SU-DHL-6 (cell line): ENCODE measurements around the gene RASAL3.

ENCODE experiments used
- H2AFZ ChIP-seq: fragments of 200-600 bp; sonication (generic); 2 replicates; pipeline ENCODE4 v1.6.1; 2014; ENCODE audit warnings: low read depth, mild to moderate bottlenecking, moderate library complexity, mixed read lengths, antibody characterized with exemption, low read length; ENCODE audit not compliant: severe bottlenecking
- H3F3A ChIP-seq: fragments of 200-600 bp; shearing (Covaris generic); 2 replicates; pipeline ENCODE4 v1.6.0; 2016; ENCODE audit warnings: antibody characterized with exemption, mild to moderate bottlenecking; ENCODE audit not compliant: insufficient read depth
- H3K27ac ChIP-seq: fragments of 200-600 bp; sonication (generic); 2 replicates; pipeline ENCODE4 v1.5.1; 2016; ENCODE audit warnings: low read depth, mild to moderate bottlenecking, low read length, moderate library complexity, mixed read lengths
- H3K27me3 ChIP-seq: fragments of 200-600 bp; sonication (generic), shearing (Covaris generic); 2 replicates; pipeline ENCODE4 v1.6.0; 2014; ENCODE audit warnings: mild to moderate bottlenecking, low read length
- H3K36me3 ChIP-seq: fragments of 200-600 bp; sonication (generic); 2 replicates; pipeline ENCODE4 v1.6.1; 2014; ENCODE audit warnings: mild to moderate bottlenecking, low read length, mixed read lengths
- H3K4me2 ChIP-seq: fragments of 300-600, 200-600 bp; shearing (Covaris generic), sonication (generic); 2 replicates; pipeline ENCODE4 v1.6.0; 2014; ENCODE audit warnings: low read length, low read depth, mild to moderate bottlenecking; ENCODE audit not compliant: poor library complexity, severe bottlenecking
- H3K4me3 ChIP-seq: fragments of 200-600 bp; sonication (generic); 2 replicates; pipeline ENCODE4 v1.5.1; 2014; ENCODE audit warnings: antibody characterized with exemption, low read length, mild to moderate bottlenecking, mixed read lengths; ENCODE audit not compliant: insufficient read depth, poor library complexity, severe bottlenecking
- H3K79me2 ChIP-seq: fragments of 200-600 bp; sonication (generic); 2 replicates; pipeline ENCODE4 v1.6.1; 2014; ENCODE audit warnings: mild to moderate bottlenecking, low read length, moderate library complexity; ENCODE audit not compliant: insufficient read depth
- H3K9ac ChIP-seq: fragments of 200-600 bp; sonication (generic); 2 replicates; pipeline ENCODE4 v1.7.0; 2014; ENCODE audit warnings: mild to moderate bottlenecking, low read length
- H3K9me2 ChIP-seq: fragments of 200-600 bp; sonication (generic); replicated peaks from 2 replicates; pipeline ENCODE4 v1.6.1; 2014; ENCODE audit warnings: low read length; ENCODE audit not compliant: insufficient read depth
- H3K9me3 ChIP-seq: fragments of 200-600 bp; sonication (generic); 2 replicates; pipeline ENCODE4 v1.6.1; 2014; ENCODE audit warnings: low read length, mixed read lengths; ENCODE audit not compliant: insufficient read depth
- H4K20me1 ChIP-seq: fragments of 200-600 bp; sonication (generic); 2 replicates; pipeline ENCODE4 v1.6.1; 2014; ENCODE audit warnings: low read depth, mild to moderate bottlenecking, antibody characterized with exemption, low read length, moderate library complexity, mixed read lengths
- EZH2phosphoT487 ChIP-seq: fragments of 200-600 bp; sonication (generic), shearing (Covaris generic); conservative IDR thresholded peaks from 2 replicates; pipeline ENCODE4 v1.6.1; 2018; ENCODE audit warnings: mild to moderate bottlenecking, antibody characterized with exemption, low read length, moderate library complexity, mixed read lengths
- TF ChIP-seq, protein P1 (sequence below): fragments of 200-600 bp; sonication (generic); IDR thresholded peaks from one replicate; pipeline ENCODE4 v1.5.1; 2017; ENCODE audit warnings: antibody characterized with exemption, mild to moderate bottlenecking, low read length, moderate library complexity; ENCODE audit not compliant: insufficient read depth, poor library complexity, severe bottlenecking

RASAL3 gene

DNA sequence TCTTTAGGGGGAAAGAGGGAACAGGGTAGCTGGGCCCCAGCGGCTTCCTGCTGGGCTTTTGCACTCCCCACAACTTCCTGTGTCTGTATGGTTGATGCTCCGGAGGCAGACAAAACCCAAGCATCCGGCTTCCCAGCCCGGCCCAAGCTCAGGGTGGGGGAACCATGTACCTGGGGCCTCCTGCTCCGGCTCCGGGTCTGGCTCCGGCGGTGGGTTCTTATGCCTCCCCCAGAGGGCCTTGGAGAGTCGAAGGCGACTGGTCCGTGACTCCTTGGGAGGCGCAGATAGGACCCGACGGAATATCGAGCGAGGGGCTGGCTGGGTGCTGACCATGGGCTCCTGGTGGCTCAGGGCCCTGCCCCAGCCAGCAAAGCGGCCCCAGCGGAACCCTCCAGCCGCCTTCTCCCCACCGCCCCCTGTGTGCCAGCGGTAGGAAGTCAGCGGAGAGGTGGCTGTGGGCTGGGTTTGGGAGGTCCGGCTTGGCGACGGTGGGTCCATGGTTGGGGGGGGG is 428 bp downstream of the RASAL3 start:
- H3K4me2 ChIP-seq: peak overlapping the region; percentile 74
- H2AFZ ChIP-seq: peak overlapping the region; percentile 60

DNA sequence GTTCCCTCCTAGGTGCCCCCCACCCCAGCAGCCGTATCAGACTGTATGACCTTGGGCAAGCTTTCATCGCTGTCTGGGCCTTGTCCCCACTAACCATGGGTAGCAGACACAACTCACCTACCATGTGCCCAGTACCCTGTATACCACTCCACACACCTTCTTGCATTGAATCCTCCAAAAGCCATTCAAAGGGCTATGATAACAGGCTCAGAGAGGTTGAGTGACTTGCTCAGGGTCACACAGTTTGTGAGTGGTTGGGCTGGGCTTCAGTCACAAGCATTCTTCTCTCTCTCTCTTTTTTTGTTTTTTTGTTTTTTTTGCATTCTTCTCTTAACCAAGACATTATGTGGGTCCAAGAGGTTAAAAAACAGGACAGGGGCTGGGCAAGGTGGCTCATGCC is 2.6 kb downstream of the RASAL3 start:
- no peak overlapping the region for H3K4me3 ChIP-seq
- no peak overlapping the region for H2AFZ ChIP-seq
- H3K9me2 ChIP-seq: no peaks in the 10 kb centered on the region
- no peaks in the 10 kb centered on the region for H3K27me3 ChIP-seq
- H3K36me3 ChIP-seq: no peaks in the 10 kb centered on the region
- H3K27ac ChIP-seq: no peak overlapping the region
- no peak overlapping the region for H3K9ac ChIP-seq
- H3F3A ChIP-seq: no peaks in the 10 kb centered on the region
- no peaks in the 10 kb centered on the region for H4K20me1 ChIP-seq
- no peak for TF ChIP-seq EZH2phosphoT487
- TF ChIP-seq, protein P1, sequence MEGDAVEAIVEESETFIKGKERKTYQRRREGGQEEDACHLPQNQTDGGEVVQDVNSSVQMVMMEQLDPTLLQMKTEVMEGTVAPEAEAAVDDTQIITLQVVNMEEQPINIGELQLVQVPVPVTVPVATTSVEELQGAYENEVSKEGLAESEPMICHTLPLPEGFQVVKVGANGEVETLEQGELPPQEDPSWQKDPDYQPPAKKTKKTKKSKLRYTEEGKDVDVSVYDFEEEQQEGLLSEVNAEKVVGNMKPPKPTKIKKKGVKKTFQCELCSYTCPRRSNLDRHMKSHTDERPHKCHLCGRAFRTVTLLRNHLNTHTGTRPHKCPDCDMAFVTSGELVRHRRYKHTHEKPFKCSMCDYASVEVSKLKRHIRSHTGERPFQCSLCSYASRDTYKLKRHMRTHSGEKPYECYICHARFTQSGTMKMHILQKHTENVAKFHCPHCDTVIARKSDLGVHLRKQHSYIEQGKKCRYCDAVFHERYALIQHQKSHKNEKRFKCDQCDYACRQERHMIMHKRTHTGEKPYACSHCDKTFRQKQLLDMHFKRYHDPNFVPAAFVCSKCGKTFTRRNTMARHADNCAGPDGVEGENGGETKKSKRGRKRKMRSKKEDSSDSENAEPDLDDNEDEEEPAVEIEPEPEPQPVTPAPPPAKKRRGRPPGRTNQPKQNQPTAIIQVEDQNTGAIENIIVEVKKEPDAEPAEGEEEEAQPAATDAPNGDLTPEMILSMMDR: no peak
- no peaks in the 10 kb centered on the region for H3K9me3 ChIP-seq
- H3K4me2 ChIP-seq: no peak overlapping the region
- no peaks in the 10 kb centered on the region; the same call in 1 of the 2 replicates for H3K79me2 ChIP-seq

More for the DNA sequence above, 428 bp downstream of the RASAL3 start:
- Histone ChIP-seq H3K9ac (peak overlapping the region; percentile 80), H3K27me3 (no peaks in the 10 kb centered on the region), H3K36me3 (no peaks in the 10 kb centered on the region), H3K79me2 (no peaks in the 10 kb centered on the region; the same call in 1 of the 2 replicates), H3F3A (no peaks in the 10 kb centered on the region), H3K9me3 (no peaks in the 10 kb centered on the region), H3K9me2 (no peaks in the 10 kb centered on the region), H3K27ac (peak overlapping the region; percentile 66), H3K4me3 (peak overlapping the region; percentile 69), H4K20me1 (no peaks in the 10 kb centered on the region)
- TF ChIP-seq EZH2phosphoT487: no peak
- TF ChIP-seq, protein P1: no peak

DNA sequence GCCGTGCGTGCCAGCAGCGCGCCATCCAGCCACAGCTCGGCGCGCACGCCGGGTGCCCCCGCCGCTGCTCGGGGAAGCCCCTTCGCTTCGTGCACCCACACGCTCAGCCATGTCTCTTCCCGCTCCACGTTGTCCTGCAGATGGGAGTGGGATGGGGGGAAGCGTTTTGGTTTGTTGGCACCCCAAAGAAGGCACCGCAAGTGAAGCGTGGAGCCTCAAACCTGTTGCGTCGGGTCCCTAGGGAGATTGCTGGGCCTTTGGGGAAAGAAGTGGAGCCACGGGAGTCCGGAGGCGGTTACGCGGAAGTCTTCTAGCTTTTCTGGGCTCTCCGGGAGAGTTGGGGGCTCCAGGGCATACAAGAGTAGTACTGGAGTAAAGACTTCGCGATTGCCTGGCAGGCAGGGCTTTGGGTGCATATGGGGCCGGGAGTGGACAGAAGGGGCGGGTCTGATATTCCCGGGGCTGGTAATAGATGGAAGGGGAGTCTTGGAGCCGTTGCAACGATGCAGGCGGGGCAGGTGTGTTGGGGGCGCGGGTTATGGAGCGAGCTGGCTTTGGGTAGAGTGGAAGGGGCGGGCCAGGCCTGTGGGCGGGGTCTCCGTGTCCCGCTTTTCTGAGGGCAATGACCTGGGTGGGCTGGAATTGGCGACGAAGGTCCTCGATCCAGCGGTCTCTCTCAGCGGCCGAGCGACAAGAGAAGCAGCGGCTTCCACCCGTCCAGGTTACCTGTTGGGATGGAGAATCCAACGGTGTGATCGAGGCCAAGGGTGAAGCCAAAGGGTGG is 6.5 kb downstream of the RASAL3 start:
- Histone ChIP-seq H3K4me2 (no peak overlapping the region), H2AFZ (no peak overlapping the region)
- TF ChIP-seq, protein P1: no peak

More for the DNA sequence above, 6.5 kb downstream of the RASAL3 start:
- Histone ChIP-seq H3K9ac (no peak overlapping the region), H3F3A (no peaks in the 10 kb centered on the region), H3K4me3 (no peak overlapping the region), H3K79me2 (no peaks in the 10 kb centered on the region), H3K27ac (no peak overlapping the region), H3K9me3 (no peaks in the 10 kb centered on the region), H3K9me2 (no peaks in the 10 kb centered on the region), H4K20me1 (no peaks in the 10 kb centered on the region), H3K27me3 (no peaks in the 10 kb centered on the region), H3K36me3 (no peaks in the 10 kb centered on the region)
